Heart left ventricle (tissue), 16 donors: Measurements from ENCODE around the gene DLGAP4. TPM values are rescaled to one million over a fixed set of nuclear protein-coding genes. Genes with fewer than 3 reads are reported as not detected.
A peak's percentile ranks its signal among the peaks of the same experiment; 100 is the strongest.
"Not testable (repeated sequence)": the region's sequence is repeated elsewhere in the genome, so short reads cannot be mapped to it uniquely, and the experiment has no call there.

Source experiments
- ATAC-seq, 4 donors: fragments of 200-7000 bp; cut with Tn5 transposase; one replicate each; pipeline ENCODE4 v1.9.1; 2020 to 2022; ENCODE audit warnings: moderate library complexity in 4 of 4, mild to moderate bottlenecking in 3 of 4, moderate number of reproducible peaks in 1 of 4
- DNase-seq, 5 donors: peaks; one replicate each; pipeline ENCODE4 v3.0.0-alpha.2; 2020
- H3K27ac ChIP-seq, 12 donors: fragments of 200-600 bp; sonication (generic) in 4 of 12; one replicate each; pipeline versions ENCODE4 v1.5.0 to v1.8.0; 2016 to 2022; ENCODE audit warnings: mild to moderate bottlenecking in 2 of 12
- H3K27me3 ChIP-seq, 9 donors: fragments of 200-600 bp; sonication (generic) in 2 of 9; one replicate each; pipeline versions ENCODE4 v1.5.1 to v1.8.0; 2016 to 2022; ENCODE audit warnings: mild to moderate bottlenecking in 3 of 9
- H3K36me3 ChIP-seq, 9 donors: fragments of 200-600 bp; sonication (generic) in 2 of 9; one replicate each; pipeline versions ENCODE4 v1.5.0 to v1.8.0; 2018 to 2022; ENCODE audit warnings: mild to moderate bottlenecking in 2 of 9
- H3K4me1 ChIP-seq, 12 donors: fragments of 200-600 bp; sonication (generic) in 4 of 12; one replicate each; pipeline versions ENCODE4 v1.5.0 to v1.8.0; 2016 to 2022; ENCODE audit warnings: mild to moderate bottlenecking in 3 of 12
- H3K4me3 ChIP-seq, 12 donors: fragments of 200-600 bp; sonication (generic) in 4 of 12; one replicate each; pipeline versions ENCODE4 v1.5.0 to v1.8.0; 2017 to 2022; ENCODE audit warnings: mild to moderate bottlenecking in 9 of 12, moderate library complexity in 4 of 12
- H3K9me3 ChIP-seq, 12 donors: fragments of 200-600 bp; sonication (generic) in 4 of 12; one replicate each; pipeline versions ENCODE4 v1.5.0 to v1.8.0; 2016 to 2022; ENCODE audit warnings: mild to moderate bottlenecking in 1 of 12
- CTCF ChIP-seq, 12 donors: fragments of 200-600 bp; sonication (generic) in 4 of 12; IDR thresholded peaks; one replicate each; pipeline versions ENCODE4 v1.5.0 to v1.8.0; 2018 to 2022; ENCODE audit warnings: antibody characterized with exemption in 12 of 12, mild to moderate bottlenecking in 5 of 12
- POLR2A ChIP-seq, 2 donors: fragments of 450-650 bp; IDR thresholded peaks; one replicate each; pipeline ENCODE4 v1.6.1; 2017; ENCODE audit warnings: antibody characterized with exemption in 2 of 2, mild to moderate bottlenecking in 2 of 2, moderate library complexity in 2 of 2
- WGBS, 4 donors: extraction: QIAGEN DNeasy Blood & Tissue Kit in 2 of 4; methylation state at CpG; one replicate each; pipeline versions ENCODE4 v1.1.5 to v1.1.7; 2013 to 2018; 5-methylcytosine and 5-hydroxymethylcytosine counted together
- intact Hi-C, 10 donors: fragments of 100-400 bp; cut with DNase I; formaldehyde crosslinking; loops; one replicate each; pipeline versions ENCODE4 v1.11.1 to v1.14.2; 2022
- polyA plus RNA-seq, 2 donors: library from polyadenylated mRNA; stranded (reverse); fragments of 200-250 nt; gene quantifications; one replicate each; pipeline ENCODE4 v1.2.3, GENCODE V29; 2013
- total RNA-seq, 9 donors: library from RNA; depleted of rRNA in 2 of 9; stranded (reverse); fragments of >200 nt in 2 of 9; fragmentation: NEBNext Ultra II Directional in 3 of 9; extraction: Animal tissue kit (Norgen Biotek cat#: 25700) in 3 of 9; gene quantifications; one replicate each; pipeline versions ENCODE4 v1.1.0 to v1.2.4, GENCODE V29; 2016 to 2023
- donor health status: ischemic (EF 13 %, LVEDD 7.1; RV severe dilation, severe dysfunction).
- donor health status: healthy with polysubstance abuse.
- donor health status: DM: no; HTN: yes; CAD: no.
- donor health status: DM: no; HTN: no; CAD: no.
- donor health status: ischemic (EF 25% LVEDD 6.9; RV normal size, moderate dysfunction).
- donor health status: ischemic (EF 25% LVEDD 5.7; RV mildly dilated, moderate dysfunction).
- donor health status: healthy.
- donor health status: DM: yes; HTN: yes; CAD: no.
- donor health status: ischemic (EF 35%, LVEDD 5.7; RV mildly dilated, moderate dysfunction).
- donor health status: nonischemic (EF 11% LVEDD 7.7; RV severe dilation, severe dysfunction).
- donor health status: DM: yes; HTN: yes; CAD: no.
- donor health status: PGD.
- donor health status: ischemic (EF 29% LVEDD 5.4; RV normal size, mild dysfunction).
- donor health status: nonischemic (EF 23%, LVEDD 6.1; RV moderate dilation, normal function).

Gene DLGAP4
- total and polyA plus RNA-seq, 11 donors = 25.6 to 76.7 (median 55.1) TPM

GRCh38 chr20:36472637-36473090 lies 166.5 kb downstream of the DLGAP4 start:
- TF ChIP-seq POLR2A (IDR thresholded peaks at IDR 0.05) (no peak), CTCF (IDR thresholded peaks at IDR 0.05) (no peak)
- Histone ChIP-seq H3K4me3 (peak overlapping the region in 6 of 12 donors; percentile 4 to 43 (median 23)), H3K4me1 (peaks cover 6 to 84% (median 74%) of the 10 kb centered on the region in 12 donors), H3K27ac (peak overlapping the region; percentile 11 to 86 (median 54)), H3K36me3 (peaks cover 0 to 13% (median 2%) of the 10 kb centered on the region in 9 donors), H3K9me3 (no peaks in the 10 kb centered on the region), H3K27me3 (no peaks in the 10 kb centered on the region)
- ATAC-seq = peak; percentile 35 to 79 (median 73)
- intact Hi-C loops = no loop called here
- peak in 4 of 5 donors; percentile 44 to 63 (median 56) for DNase-seq
- 3 to 16% (median 12%) methylated on average over 5 to 6 of the region's 6 CpGs for WGBS, 4 donors

- Histone ChIP-seq H3K4me3 (peak overlapping the region in 3 of 12 donors; percentile 8 to 43 (median 38)), H3K4me1 (peaks cover 6 to 84% (median 74%) of the 10 kb centered on the region in 12 donors), H3K27me3 (no peaks in the 10 kb centered on the region), H3K9me3 (no peaks in the 10 kb centered on the region), H3K27ac (peak overlapping the region; percentile 11 to 86 (median 54)), H3K36me3 (peaks cover 0 to 17% (median 2%) of the 10 kb centered on the region in 9 donors)
- intact Hi-C loops = no loop called here
- no peak for DNase-seq
- 64 to 71% (median 69%) methylated on average over 2 of the region's 2 CpGs for WGBS, 4 donors
- no peak for ATAC-seq
- TF ChIP-seq CTCF (IDR thresholded peaks at IDR 0.05) (no peak), POLR2A (IDR thresholded peaks at IDR 0.05) (no peak)
Measured at GRCh38 chr20:36473164-36473563, 167.0 kb downstream of the DLGAP4 start.

GRCh38 chr20:36474563-36474962 lies 168.4 kb downstream of the DLGAP4 start:
- H3K36me3 ChIP-seq = peaks cover 0 to 18% (median 2%) of the 10 kb centered on the region in 9 donors
- no peak for DNase-seq
- peak overlapping the region in 1 of 12 donors; percentile 82 for H3K27ac ChIP-seq
- H3K4me1 ChIP-seq = peaks cover 4 to 86% (median 75%) of the 10 kb centered on the region in 12 donors
- no peaks in the 10 kb centered on the region for H3K9me3 ChIP-seq
- 0 to 21% (median 2%) methylated on average over 1 of the region's 1 CpG for WGBS, 4 donors
- intact Hi-C loops = no loop called here
- ATAC-seq = no peak
- no peak overlapping the region for H3K4me3 ChIP-seq
- TF ChIP-seq CTCF (IDR thresholded peaks at IDR 0.05) (no peak), POLR2A (IDR thresholded peaks at IDR 0.05) (no peak)
- H3K27me3 ChIP-seq = no peaks in the 10 kb centered on the region

GRCh38 chr20:36475054-36475453 lies 168.9 kb downstream of the DLGAP4 start:
- H3K4me3 ChIP-seq, ATAC-seq, H3K27me3 ChIP-seq, intact Hi-C loops, DNase-seq, H3K9me3 ChIP-seq: not testable (repeated sequence)
- H3K36me3 ChIP-seq = peaks cover 0 to 18% (median 2%) of the 10 kb centered on the region in 9 donors
- peaks cover 4 to 86% (median 75%) of the 10 kb centered on the region in 12 donors for H3K4me1 ChIP-seq
- 84 to 89% (median 88%) methylated on average over 8 of the region's 8 CpGs for WGBS, 4 donors
- H3K27ac ChIP-seq = peak overlapping the region in 1 of 12 donors; percentile 82

- H3K4me1 ChIP-seq = peaks cover 4 to 86% (median 75%) of the 10 kb centered on the region in 12 donors
- H3K36me3 ChIP-seq = peaks cover 0 to 18% (median 2%) of the 10 kb centered on the region in 9 donors
- intact Hi-C loops = no loop called here
- no peaks in the 10 kb centered on the region for H3K27me3 ChIP-seq
- no peak overlapping the region for H3K4me3 ChIP-seq
- H3K27ac ChIP-seq = peak overlapping the region in 1 of 12 donors; percentile 37
- WGBS, 4 donors = 91 to 100% (median 96%) methylated on average over 1 of the region's 1 CpG
- no peak for DNase-seq
- TF ChIP-seq POLR2A (IDR thresholded peaks at IDR 0.05) (no peak), CTCF (IDR thresholded peaks at IDR 0.05) (no peak)
- ATAC-seq = no peak
- H3K9me3 ChIP-seq = no peaks in the 10 kb centered on the region
Measured at GRCh38 chr20:36477475-36477874, 171.3 kb downstream of the DLGAP4 start.
